Measurements from ENCODE around the gene VPS29.
"Not testable (repeated sequence)": the region's sequence is repeated elsewhere in the genome, so short reads cannot be mapped to it uniquely, and the experiment has no call there.

GRCh38 chr12:110545259-110545658, 43.3 kb upstream of the VPS29 start:
- not testable (repeated sequence) for TF ChIP-seq CTCF (IDR thresholded peaks at IDR 0.05; ENCODE audit: poor library complexity, severe bottlenecking); RAD21 (conservative IDR thresholded peaks at IDR 0.05); TAF1 (IDR thresholded peaks at IDR 0.05; ENCODE audit: low read depth); EZH2 (IDR thresholded peaks at IDR 0.05; ENCODE audit: borderline replicate concordance, insufficient read depth, low read length, poor library complexity, severe bottlenecking)
